ENCODE data around the gene KRT17.

Gene KRT17
- total RNA-seq, result 0 to 1.4 (median 0) reads per million in 4 experiments

DNA sequence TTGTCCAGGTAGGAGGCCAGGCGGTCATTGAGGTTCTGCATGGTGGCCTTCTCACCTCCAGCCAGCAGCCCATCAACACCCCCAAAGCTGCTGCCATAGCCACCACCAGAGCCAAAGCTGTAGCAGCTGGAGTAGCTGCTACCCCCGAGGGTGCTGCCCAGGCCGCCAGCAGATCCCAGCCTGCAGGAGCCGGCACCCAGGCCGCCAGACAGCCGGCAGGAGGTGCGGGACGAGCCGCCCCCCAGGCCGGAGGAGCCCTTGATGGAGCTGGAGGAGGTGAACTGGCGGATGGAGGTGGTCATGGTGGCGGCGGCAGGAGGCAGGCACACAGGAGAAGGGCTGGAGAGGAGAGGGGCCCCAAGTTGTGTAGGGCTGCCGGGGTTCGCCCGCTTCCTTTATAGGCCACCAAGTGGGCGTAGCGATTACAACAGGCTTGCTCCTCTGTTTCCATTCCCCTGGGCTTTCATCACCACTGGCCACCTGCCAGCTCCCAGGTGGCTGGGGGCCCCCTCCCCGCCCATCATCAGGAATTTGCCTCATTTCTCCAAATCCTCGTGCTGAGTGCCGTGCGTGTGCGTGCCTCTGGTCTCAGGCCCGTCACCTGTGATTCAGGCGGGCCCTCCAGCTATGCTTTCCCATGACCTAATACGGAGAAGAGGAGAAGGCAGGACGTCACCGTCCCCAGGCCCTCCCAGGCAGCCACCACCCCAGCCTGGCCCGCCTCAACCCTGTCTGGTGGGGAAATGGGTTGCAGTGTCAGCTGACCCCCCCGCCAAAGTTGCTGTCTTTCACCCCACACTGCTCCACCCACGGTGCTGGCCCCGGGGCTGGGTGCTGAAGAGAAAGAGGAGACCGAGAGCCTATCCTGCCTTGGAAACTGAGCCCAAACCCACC lies at the start of gene KRT17:
TSS of gene KRT17 (minus strand) at position 368 of the 894 bp plus-strand sequence. CDS start at position 302, 66 bp downstream.
- no peak for DNase-seq

DNA sequence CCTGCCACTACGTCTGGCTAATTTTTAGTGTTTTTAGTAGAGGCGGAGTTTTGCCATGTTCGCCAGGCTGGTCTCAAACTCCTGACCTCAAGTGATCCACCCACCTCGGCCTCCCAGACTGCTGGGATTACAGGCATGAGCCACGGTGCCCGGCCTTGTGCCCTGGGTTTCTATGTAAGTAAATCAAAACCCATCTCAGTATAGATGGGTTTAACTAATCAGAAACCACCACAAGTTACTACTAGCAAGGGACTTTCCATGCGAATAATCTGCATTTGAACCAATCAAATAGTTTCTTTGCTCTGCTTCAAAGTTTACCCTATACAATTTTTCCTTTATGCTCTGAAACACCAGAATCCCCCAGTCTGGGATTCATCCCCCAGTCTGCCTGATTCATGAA lies 47.8 kb upstream of the KRT17 start:
- no peak for DNase-seq

DNA sequence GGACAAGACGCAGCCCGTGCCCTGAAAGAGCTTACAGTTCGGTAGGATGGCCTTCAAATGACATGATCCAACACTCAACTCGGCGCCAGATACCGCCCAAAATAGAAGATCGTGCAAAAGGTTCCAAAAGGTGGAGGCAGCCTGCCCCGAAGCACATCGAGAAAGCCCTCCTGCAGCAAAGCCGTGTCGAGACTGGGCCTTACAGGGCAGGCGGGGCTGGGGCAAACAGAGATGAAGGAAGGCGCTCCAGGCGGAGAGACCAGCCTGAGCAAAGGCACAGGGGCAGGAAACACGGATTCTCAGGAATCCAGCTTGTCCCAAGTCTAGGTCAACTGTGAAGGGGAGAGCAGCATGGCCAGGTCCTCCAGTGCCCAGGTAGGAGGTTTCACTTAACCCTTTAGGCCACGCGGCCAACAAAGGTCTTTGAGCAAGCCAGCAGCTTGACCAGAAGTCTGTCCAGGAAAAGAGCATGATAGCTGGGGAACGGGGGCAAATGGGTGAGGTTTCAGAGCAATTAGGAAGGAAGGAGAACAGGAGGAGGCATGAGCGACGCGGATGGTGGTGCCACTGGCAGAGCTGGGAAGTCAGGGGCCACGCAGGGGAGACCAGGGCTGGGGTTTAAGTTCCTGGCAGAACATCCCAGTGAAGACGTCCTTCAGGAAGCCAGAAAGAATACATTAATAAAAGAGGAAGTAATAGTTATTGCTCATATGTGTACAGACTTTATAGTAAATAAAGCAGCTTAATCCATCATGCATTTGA lies 43.1 kb upstream of the KRT17 start:
- no peak for DNase-seq

DNA sequence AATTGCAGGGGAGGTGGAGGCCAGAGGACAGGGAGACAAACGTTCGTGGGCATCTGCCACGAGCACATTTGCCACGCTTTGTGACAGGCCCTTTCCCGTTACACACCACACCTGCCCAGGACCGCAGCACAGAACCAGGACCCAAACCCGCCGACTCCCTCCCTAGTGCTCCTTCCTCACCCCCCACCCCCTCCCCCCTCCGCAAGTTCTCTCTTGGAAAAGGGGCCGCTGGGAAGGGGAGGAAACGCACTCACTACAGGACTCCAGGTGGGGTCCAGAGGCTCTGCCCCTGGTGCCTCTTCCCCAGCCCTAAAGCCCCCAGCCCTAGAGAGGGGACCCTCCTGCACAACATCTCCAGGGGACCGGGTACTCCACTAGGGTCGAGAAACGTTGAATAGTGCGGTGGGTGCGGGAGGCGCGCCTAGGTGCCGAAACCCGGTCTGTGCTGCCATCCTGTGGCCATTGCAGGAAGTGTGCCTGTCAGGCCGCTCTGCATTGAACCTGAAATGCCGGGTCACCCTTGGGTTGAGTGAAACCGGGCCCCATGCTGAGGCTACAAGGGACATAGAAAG lies 42.4 kb upstream of the KRT17 start:
- peak; percentile 82 for DNase-seq

DNA sequence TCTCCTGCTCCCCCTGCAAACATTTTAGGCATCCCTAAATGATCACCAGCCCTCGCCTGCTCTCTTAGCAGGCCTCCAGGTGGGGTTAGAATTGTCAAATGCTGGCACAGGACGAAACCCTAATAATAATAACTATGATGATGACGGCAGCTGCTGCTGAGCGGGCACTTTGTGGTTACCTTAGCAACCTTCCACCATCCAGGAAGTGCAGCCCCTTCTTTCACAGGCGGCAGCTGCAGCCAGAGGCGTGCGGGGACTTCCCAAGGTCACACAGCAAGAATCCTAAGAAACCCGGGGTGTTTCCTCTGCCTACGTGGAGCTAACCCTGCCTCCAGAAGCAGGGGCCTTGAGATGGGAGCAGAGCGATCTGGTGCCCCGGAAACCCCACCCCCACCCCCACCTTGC lies 41.9 kb upstream of the KRT17 start:
- peak; percentile 73 for DNase-seq

DNA sequence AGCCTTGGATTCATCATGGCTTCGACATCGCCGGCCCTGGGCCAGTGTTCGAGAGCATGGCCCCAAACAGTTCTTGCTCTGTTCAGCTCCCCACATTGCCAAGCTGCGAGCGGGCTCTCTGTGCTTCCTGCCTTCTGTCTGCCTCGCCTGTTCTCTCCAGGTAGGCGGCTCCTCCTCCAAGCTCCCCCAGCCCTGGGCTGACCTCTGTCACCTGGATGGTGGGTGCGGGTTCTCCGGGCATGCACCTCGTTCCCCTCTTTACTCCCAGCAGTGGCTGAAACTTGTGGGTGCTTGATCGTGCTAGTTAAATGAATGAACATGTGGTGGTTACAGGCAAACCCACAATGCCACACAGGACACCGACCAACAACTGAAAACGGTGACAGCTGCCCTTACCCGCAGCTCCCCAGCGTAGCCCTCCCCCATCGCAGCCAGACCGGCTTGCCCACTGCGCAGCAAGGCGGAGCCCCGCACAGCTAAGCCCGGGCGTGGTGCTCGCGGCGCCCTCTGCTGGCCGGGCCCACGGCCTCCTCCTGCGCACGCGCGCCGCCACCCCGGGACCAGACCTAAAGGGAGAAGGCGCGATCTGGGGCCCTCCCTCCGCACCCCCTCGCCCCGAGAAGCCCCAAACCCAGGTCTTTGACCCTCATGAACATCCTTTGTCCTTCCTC lies 41.3 kb upstream of the KRT17 start:
- peak; percentile 82 for DNase-seq

DNA sequence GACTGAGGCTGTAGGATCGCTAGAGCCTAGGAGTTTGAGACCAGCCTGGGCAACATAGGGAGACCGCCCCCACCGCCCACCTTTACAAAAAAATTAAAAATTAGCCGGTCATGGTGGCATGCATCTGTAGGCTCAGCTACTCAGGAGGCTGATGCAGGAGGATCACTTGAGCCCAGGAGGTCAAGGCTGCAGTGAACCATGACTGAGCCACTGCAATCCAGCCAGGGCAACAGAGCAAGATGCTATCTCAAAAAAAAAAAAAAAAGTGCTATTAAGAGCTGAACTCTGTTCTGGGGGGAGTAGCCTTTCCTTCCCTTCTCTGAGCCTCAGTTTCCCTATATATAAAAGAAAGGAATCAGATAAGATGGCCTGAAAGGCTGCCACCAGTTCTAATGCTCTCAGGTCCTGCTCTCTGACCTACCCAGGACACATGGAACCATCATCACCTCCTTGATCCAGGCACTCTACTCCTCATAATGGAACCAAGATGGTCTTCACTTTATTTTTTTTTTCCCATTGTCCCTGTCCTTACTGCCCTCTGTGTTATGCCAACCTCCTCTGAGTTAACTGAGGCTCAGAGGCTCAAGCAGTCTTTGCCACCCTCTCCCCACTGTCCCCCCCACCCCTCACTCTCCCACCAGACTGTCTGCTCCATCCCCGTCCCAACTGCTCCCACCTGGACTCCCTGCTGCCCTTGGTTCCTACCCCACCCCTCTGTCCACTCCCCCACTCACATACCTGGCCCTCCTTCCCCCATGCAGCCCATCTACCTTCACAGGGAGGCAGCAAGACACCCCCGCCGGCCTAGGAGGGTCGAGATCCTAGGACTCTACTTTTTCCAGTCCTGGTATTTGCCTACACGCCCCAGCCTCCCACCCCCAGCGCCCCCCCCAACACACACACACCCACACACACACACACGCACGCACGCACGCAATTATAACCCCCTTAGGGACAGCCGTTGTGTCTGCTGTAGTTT lies 40.5 kb upstream of the KRT17 start:
- DNase-seq, result no peak

DNA sequence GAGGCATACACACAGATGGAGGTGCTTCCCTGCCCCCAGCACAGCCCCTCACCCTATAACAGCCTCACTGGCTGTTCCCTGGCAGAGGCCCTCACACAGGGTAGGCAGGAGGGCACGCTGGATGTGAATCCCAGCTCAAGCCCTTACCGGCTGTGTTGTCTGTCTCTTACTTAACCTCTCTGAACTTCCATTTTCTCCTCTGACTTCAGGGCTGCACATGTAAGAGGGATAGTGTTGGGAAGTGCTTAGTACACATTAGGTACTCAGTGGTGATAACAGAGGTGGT lies 39.7 kb upstream of the KRT17 start:
- DNase-seq, result no peak

DNA sequence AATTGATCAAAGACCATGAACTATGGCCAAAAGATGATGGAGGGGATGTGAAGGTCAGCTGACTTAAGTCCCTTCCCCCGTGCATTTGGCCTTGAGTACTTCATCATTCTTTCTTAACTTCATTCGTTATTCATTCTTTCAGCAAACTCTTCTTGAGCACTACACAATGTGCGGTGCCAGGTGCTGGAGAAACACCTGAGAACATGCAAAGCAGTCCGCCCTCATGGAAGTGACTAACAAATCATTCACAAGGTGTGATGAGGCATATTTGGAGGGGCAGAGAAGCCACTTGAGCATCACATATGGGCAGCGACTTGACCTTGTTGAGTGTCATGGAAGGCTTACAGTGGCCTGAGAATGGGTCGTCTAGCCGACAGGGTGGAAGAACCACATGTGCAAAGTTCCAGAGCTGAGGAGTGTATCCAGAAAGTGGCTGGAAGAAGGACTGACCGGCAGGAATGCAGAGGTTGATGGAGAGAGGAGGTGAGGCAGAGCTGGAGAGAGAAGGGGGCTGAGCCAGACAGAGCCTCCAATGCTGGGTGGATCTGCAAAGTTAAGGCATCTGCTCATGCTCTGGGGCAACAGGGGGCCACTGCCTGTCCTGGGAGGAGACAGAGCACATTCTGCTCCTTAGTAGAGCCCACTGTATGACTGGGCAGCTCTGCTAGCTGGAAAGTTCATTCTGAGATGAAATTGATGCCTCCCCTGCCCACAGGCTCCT lies 39.2 kb upstream of the KRT17 start:
- no peak for DNase-seq

DNA sequence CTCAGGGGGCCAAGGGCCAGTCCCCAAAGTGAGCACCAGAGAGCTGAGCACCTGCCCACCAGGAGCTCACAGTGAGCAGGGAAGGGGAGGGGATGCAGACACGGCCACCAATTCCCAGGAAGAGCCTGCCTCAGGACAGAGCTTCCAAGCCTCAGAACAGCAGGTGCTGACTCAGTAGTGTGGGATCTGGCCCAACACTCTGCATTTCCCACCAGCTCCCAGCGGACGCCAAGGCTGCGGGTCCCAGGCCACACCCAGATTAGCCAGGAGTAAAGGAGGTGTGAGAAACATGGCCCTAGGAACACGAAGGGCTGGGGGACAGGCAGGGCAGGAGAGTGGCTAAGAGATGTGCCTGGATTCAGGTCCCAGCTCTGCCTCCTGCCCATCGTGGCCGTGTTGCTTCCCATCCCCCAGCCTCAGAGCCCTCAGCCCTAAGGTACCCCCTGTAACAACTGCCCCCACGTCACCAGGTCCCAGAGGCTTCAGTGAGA lies 35.9 kb upstream of the KRT17 start:
- DNase-seq, result no peak

DNA sequence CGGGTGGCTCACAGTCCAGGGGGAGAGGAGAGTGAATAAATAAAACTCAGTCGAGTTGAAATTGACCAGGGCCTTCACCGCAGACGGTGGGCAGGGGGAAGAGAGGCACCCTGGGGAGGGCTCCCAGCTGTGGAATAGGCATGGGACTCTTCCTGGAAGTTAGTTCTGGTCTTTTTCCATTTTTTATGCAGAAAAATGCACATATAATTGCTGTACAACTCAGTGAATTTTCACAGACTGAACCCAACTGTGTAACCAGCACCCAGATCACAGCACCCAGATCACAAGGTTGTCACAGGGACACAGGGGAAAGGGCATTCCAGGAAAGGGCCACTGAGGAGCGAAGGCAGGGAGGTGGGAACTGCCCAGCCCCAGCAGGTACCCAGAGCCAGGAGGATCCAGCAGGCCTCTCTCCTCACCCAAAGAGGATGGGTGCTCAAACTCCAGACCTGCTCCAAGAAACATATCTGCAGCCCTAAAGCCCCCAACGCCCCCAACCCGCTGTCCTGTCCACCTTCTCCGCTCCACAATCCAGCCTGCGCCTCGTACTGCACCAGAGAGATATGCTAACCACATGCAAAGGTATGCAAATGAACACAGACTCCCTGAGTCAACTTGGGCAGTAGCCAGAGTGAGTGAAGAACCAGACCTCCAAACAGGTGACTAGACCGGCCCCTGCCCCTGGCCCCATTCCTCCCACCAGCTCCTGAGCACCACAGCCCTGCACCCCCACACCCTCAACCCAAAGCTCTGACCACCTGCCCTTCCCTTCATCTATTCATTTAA lies 35.2 kb upstream of the KRT17 start:
- DNase-seq, result no peak

DNA sequence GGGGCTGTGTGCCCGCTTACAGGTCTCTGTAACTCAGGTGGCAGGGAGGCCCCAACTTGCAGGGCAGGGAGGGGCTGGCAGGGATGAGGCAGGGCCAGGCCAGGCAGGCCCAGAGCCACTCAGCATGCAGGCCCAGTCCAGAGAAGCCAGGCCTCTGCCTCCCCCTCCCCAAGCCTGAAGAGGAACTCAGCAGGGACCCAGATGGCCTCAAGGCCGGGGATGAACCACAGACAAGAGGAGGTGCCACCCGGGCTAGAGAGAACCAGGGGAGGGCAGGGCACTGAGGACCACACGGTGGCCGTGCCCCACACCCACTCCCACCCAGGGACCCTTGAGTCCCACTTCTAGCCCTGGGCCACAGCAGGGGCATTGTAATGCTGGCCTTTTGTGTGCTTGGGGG lies 34.5 kb upstream of the KRT17 start:
- DNase-seq, result no peak

DNA sequence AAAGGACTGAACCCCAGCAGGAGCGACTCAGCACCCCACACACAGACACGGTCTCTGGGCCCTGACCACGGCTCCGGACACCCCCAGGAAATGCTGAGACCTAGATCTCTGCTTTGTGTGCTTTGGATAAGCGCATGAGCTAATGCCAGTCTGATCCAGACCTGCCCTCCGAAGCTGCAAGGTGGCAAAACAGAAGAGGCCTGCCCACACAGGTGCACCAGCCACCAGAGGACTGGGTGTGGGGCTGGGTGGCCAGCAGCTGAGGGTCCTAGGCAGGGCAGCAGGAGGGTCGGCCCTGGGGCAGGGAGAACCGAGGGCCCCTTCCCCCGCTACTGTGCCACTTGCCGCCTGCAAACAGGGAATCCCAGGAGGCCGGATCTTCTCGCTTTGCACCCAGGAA lies 33.6 kb upstream of the KRT17 start:
- DNase-seq, result no peak

DNA sequence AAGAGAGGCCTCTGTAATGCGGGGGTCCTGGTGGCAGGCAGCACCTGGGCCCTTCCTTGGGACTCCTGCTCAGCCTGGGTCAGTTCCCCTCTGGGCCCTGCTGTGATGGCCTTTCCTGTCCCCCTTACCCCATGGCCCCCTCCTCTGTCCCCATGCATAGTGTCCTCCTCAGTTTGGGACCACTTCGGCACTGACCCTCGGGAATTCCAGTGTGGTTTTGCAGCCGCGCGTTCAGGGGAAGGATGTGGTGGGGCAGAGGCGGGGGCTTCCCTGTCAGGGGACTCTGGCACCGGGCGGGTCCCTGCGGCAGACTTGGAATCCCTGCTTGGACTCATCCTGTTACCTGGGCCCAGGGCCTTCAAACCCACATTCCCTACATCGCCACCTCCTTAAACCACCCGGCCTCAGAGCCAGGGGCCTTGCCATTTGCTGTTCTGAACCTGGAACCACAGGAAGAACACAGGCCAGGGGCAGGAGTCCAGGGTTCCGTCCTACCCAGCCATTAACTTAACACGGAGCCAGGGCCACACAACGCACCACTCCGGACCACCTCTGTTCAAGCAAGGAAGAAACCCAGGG lies 32.9 kb upstream of the KRT17 start:
- no peak for DNase-seq

DNA sequence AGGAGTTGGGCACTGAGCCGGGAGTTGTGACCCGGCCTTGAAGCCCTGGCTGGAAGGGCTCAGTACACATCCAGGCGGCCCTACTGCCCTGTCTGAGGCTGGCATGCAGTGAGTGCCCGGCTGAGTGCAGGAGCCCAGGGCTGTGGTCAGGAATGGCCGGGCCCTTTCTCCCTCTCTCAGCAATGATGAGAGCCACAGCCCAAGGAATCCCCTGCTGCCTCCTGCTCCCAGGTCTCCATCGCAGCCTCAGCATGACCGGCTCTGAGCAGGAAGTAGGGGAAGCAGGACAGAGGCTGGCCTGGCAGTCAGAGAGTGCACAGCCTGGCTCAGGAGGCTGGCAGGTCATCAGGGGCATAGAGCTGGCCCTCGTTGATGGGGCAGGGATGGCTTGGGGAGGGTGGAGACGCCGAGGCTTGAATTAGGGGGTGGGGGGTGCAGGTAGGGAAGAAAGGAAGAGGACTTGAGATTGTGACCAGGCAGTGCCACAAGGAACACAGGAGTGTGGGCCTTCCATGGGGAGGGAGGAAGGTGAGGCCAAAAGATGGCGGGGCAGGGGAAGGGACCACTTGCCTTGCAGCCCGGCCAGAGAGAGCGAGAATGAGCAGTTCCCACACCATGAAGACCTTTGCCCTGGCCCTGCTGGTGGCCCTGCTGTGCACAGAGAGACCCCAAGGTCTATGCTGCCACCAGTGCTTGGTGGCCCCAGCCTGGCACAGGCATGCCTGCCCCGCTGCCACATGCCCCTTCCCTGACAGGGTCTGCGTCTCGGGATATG lies 32.1 kb upstream of the KRT17 start:
- DNase-seq, result no peak

DNA sequence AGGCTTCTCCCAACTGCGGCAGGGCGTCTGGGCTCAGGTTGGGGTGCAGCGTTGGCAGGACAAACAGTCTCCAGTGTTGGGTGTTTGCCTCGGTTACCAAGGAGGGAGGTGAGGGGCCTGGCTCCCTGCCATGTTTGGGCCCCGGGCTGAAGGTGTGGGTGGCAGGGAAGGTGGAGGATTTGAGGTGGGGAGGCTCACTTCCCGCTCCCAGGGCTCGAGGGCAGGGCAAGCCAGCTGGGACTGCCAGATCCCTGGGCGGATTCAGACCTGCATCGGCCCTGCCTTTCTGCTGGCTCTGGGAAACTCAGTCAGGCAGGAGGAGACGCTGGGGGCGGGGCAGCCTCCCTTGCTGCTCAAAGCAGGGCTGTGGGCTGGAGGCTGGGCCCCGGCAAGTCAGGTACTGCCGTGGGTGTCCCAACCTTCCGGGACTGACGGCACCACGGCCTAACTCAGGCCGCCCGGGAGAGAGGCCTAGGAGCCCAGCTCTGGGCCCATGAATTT lies 31.3 kb upstream of the KRT17 start:
- DNase-seq, result no peak

DNA sequence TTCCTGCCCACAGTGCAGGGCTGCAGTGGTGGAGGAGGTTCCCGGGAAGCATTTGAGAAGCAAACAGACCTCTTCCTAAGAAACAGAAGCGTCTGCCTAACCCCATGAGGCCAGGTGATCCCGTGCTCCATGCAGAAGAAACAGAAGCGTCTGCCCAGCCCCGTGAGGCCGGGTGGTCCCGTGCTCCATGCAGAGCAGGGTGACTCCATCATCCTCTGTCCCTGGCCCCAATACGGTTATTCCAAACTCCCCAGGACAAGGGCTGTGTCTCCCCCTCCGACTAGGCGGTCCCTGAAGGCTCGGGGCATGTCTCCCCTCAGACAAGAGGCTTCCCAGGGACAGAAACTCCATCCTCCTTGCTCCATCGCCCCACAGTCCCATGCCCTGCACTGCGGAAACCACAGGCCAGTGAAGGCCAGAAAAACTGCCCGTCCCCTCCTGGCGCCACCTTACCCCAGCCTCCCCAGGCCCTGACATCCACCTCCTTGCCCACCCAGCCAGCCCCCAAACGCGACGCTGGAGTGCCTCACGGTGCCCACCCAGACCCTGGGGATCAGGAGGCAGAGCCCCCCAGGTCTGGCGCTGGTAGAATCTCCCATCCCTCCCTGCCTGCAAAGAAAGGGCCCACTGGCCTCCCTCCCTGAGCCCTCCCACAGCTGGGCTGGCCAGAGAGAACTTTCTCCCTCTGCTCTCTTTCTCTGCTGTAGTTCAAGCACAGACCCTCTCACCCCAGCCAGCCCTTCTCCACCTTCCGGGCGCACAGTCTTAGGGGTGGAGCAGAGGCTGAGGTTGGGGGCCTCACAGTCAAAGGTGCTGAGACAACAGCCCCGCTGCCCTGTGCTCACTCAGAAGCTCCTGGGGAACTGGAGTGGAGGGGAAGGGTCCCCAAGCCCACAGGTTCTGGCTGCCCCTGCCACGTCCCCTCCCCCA lies 30.6 kb upstream of the KRT17 start:
- no peak for DNase-seq
